Epidermal melanocyte (primary cell): ENCODE measurements around the gene DNTTIP2.
"Not testable (repeated sequence)": the region's sequence is repeated elsewhere in the genome, so short reads cannot be mapped to it uniquely, and the experiment has no call there.

Experiments used
- DNase-seq: peaks from one replicate; pipeline ENCODE4 v3.0.0; 2011; ENCODE audit warnings: low spot score; ENCODE audit not compliant: insufficient read length

DNTTIP2 gene, protein sequence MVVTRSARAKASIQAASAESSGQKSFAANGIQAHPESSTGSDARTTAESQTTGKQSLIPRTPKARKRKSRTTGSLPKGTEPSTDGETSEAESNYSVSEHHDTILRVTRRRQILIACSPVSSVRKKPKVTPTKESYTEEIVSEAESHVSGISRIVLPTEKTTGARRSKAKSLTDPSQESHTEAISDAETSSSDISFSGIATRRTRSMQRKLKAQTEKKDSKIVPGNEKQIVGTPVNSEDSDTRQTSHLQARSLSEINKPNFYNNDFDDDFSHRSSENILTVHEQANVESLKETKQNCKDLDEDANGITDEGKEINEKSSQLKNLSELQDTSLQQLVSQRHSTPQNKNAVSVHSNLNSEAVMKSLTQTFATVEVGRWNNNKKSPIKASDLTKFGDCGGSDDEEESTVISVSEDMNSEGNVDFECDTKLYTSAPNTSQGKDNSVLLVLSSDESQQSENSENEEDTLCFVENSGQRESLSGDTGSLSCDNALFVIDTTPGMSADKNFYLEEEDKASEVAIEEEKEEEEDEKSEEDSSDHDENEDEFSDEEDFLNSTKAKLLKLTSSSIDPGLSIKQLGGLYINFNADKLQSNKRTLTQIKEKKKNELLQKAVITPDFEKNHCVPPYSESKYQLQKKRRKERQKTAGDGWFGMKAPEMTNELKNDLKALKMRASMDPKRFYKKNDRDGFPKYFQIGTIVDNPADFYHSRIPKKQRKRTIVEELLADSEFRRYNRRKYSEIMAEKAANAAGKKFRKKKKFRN

DNA sequence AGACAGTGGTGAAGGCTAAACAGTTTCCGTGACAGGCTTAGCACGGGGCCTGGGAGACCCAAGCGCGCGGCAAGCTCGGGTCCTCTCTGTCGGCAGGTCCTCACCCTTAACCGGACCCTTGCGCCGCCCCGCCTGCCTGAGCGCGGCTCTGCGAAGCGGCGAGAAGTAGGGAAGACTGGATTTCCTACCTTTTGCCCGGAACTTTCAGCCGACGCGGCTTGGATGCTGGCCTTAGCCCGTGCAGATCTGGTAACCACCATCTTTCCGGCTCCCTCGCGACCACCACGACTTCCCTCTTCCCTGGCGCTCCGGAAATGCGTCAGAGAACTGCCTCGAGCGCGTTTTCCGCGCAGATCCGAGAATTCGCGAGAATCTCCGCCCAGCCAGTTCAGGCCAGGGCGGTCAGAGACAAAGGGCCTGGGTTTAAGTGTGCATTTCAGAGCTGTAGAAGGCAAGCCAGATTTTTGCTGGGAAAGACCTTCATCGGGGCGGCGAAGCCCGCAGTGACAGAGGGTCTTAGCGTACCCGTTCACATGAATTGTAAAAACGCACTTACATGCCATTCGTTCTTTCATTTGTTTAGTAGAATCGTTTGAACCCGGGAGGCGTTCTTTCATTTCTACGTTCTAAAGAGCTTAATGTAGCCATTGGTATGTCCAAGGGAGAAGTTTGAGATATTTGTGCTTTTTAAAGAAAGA, at the start of gene DNTTIP2:
DNTTIP2 (minus strand) TSS at position 318 of the 698 bp plus-strand sequence; CDS start at position 260, 58 bp downstream.
- peak; percentile 90 for DNase-seq

DNA sequence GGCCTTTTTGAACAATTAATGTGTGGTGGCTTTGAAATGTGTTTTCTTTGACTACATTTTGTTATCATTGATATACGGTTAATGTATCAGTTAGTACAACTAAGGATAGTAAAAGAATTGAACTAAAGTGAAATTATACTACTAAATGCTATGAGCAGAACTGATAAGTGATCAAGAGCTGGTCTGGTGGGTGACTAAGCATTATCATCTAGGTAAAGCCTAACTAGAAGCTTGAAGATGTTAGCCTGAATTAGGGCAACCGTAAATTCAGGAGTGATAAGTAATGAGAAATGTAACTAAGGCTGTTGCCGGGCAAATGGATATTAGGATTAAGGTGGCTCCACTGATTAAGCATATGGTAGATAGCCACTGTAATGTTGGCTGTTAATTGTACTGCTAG, 46.2 kb upstream of the DNTTIP2 start:
- no peak for DNase-seq

DNA sequence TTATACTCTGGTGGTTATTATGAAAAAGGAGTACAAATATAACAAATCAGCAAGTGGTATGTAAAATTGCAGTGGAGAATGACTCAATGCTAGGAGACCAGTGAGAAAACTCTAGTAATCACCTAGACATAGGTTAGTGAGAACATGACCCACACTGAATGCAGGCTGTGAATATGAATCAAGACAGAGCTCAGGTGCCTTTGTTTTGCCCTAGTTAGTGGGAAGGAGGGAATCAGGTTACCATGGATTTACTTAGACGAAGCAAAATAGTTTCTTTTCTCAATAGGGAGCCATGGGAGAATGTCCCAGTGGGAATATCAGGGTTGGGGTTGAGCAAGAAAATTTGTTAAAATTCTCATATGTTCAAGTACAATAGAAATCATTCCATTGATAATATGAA, 40.8 kb upstream of the DNTTIP2 start:
- DNase-seq, result no peak

DNA sequence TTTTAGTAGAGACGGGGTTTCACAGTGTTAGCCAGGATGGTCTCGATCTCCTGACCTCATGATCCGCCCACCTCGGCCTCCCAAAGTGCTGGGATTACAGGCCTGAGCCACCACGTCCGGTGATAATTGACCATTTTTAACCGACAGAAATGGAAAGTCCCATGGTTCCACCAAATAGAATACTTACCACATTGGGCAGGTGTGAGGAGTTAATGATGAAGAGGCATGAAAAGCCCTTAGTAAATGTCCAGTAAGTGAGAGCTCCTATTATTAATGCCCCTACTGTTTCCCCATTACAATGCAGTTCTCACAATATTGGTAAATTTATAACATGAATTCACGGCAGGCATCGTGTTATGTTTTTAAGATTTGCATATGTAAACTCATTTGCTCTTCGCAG, 38.3 kb upstream of the DNTTIP2 start:
- no peak for DNase-seq

DNA sequence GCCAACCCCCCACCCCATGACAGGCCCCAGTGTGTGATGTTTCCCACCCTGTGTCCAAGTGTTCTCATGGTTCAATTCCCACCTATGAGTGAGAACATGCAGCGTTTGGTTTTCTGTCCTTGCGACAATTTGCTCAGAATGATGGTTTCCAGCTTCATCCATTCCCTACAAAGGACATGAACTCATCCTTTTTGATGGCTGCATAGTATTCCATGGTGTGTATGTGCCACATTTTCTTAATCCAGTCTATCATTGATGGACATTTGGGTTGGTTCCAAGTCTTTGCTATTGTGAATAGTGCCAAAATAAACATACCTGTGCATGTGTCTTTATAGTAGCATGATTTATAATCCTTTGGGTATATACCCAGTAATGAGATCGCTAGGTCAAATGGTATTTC, 31.9 kb upstream of the DNTTIP2 start:
- DNase-seq, result not testable (repeated sequence)

DNA sequence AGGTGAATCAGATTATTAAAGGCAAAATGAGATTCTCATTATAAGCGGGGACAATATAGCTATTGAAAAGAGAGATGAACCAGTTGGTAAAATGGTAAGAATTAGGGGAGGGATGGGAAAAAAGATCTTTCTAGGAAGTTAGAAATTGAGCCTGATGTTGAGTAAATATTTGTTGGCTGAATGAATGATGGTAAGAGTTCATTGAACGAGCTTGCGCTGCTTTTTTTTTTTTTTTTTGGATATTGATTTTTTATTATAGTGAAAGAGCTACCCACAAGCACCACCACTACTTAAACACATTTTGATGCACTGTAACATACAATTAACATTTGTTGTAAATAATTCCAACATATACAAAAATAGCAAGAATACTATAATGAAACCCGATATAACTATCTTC, 31.3 kb upstream of the DNTTIP2 start:
- no peak for DNase-seq

DNA sequence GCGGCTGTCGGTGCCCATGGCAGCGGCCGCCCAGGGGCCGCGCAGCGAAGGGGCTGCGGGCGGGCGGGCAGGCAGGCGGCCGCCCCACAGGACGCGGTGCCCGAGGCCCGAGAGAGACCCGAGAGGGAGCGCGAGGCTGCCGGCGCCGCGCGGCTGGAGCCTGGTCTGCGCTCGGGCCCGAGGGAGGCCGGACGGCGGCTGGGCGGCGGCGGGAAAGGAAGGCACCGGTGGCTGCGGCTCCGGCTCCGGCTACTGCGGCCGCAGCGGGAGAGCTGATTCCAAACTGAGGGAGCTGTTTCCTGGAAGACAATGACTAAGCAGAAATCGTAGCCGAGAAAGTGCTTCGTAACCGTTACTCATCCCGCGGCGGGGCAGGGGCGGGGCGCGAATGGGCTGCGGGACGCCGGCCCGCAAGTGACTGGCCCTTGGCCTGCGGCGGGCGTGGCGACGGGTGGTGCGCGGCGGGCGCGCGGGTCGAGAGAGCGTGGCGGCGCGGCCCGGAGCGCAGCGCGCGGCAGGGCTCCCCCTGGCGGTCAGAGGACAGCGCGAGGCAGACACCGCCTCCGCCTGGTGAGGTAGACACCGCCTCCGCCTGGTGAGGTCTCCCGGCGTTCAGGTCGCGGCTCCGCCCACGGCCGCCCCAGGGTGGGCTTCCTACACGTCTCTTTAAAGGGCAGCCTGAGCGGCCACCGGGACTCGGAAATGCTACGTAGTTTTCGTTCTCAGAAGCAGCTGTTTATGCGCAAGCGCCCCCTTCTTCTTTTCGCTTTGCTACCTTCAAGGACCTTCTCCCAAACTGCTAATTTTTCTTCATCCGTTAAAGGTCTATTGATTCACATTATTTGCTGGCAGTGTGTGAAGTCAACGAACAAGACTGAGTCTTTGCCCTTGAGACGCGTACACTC, 30.4 kb upstream of the DNTTIP2 start, which contains the start of gene GCLM:
GCLM (minus strand) TSS at position 285 of the 905 bp plus-strand sequence; CDS start at position 18, 267 bp downstream.
- peak; percentile 84 for DNase-seq

DNA sequence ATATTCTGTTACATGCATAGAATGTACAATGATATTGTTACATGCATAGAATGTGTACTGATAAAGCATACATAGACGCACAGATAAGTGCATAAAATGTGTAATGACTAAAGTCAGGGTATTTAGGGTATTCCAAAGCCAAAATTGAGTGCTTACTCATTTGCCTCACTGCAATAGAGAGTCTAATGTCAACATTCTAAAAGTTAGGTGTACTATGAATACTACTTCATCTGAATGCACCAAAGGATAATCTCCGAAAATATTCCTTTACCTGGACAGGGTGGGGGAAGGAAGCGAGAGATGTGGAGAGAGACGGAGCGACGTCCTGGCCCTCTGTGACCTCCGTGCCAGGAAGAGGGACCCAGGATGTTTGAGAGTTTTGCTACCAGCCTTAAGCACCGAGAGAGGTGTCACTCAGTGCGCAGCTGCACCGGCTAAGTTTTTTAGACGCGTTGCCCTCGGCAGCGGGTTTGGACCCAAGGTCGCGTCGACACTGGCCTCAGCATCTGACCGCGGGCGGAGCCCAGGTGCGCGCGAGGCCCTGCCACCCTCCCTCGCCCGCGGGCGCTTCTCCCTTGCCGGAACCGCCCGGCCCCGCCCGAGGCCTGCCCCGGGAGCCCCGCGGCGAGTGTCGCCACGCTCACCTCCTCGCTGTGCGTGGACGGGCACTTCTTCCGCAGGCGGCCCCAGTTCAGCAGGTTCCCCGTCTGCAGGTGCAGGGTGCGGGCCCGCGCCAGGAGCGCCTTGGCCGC, 29.6 kb upstream of the DNTTIP2 start:
- no peak for DNase-seq

DNA sequence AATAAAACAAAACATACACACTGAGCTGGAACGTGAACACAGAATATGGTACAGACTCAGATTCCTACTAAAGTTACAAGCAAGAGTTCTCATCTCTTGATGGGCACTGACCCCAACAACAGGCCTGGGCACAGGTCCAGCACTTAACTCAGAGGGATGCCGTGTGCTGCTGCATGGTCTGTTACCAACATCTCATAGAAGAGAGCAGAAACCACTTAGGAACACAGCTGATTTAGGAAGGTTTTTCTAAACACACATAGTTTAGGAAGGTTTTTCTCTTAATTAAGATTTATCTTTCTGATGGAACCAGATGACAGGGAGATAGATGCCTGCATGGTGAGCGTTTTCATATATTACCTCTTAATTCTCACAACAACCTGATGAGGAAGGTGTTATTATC, 28.7 kb upstream of the DNTTIP2 start:
- no peak for DNase-seq

DNA sequence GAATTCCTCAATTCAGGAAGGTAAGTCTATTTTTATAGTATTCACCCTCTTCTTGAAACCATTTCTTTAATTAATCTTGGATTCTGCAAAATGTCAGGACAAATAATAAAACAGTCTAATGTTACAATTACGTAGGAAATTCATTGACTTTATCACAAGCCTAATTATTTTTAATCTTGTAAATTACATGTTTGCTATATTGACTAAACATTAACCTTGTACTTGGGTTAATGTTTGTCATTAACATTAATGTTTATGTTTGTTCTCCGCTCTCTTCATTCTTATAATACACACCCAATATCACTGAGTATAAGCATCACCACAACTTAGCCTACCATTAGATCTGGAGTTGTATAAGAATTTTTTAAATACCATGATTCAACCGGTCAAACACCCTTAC, 27.5 kb upstream of the DNTTIP2 start:
- DNase-seq, result no peak

DNA sequence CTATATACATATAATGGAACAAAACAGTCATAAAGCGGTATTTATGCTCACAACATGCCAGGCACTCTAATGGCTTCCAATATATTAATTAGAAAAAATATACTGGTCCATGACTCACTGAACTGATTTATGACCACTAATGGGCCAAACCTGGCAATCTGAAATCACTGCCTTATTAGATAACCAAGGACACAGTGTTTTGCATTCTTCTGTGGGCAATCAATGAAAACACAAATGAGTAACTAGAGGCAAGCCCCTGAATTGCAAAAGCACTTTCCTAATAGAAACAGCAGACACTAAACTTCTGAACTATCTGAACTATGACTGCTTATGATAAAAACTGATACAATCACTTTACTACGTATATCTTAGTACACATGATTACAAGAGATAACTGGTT, 26.7 kb upstream of the DNTTIP2 start:
- no peak for DNase-seq

DNA sequence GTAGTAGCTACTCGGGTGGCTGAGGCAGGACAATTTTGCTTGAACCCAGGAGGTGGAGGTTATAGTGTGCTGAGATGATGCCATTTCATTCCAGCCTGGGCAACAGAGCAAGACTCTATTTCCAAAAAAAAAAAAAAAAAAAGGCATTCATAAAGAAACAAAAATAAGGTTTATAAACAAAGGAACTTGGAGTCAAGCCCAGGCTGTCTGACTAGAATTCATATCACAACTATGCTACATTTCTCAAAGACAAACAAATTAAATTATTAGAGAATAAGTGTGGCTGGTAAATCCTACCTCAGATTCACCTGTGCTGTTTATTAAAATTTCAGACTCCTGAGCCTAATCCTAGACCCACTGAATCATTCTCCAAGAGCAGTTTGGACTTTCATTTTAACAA, 26.0 kb upstream of the DNTTIP2 start:
- no peak for DNase-seq

DNA sequence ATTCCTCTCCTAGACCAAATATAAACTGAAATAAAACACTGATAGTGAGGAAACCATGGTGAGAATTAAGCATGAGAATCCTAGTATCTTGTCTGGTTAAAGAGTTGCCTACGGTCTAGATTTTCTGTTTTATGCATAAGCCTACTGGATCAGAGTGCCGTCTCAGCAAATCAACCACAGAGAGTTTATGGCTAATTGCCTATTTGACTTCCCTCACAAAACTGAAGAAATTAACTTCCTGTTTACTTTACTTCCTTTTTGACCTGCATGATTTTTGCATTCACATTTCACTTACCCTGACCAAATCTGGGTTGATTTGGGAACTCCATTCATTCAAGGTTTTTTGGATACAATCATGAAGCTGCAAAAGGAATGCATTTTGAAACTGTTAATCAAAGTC, 25.2 kb upstream of the DNTTIP2 start:
- peak; percentile 15 for DNase-seq

DNA sequence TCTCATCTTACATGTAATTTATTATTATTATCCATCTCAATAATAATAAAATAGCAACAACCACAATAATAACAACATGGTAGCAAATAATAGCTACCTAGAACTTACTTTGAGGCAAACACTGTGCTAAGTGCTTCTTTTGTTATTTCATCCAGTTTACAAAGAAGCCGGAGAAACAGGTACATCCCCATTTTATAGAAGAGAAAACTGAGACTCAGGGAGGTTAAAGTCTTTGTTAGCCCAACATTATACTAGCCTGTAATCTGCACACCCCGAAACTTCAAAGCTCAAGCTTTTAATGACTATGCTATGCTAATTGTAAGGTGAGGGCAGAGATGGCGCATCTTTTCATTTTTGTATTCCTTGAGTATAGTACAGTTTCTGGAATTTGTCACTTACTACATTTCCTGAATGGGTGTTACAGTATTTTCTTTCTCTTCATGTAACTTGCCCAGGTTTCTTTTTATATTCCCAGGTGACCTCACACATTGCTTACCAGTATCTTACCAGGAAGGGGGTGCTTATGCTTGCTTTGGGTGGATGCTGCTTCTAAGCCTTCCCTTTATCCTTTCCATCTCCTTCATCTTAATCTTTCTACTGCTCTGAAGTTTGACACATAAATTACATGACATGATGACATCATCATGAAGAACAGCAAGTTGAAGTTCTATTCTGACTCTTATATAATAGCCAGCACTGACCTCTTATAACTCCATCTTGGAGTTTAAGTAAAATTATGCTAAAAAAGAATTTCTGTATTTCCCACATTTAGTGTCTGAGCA, 21.9 kb upstream of the DNTTIP2 start:
- no peak for DNase-seq

DNA sequence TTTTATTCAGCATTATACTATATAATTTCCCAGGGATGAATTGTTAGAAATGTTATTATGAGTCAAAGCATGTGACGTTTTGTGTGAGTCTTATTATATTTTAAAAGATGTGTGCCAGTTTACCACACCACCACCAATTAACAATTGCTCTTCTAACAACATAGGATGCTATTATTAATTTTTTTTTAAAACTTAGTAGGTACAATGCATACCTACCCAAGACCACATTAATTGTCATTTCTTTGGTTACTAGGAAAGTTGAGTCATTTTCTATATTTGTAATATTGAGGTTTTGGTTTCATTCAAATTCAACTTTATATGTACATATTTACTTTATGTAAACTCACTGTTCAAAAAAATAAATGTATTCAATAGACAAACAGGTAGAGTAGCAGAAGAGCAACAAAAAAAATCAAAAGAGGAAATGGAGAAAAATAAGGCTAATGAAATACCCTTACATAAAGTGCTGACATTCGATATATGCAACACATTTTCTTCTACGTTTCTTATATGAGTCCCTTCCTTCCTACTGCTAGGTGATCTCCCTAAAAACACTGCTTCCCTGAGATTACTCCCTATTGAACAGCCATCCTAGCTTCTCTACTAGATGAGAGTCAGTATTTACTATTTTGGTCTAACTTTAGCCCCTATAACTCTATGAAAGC, 20.7 kb upstream of the DNTTIP2 start:
- DNase-seq, result no peak

DNA sequence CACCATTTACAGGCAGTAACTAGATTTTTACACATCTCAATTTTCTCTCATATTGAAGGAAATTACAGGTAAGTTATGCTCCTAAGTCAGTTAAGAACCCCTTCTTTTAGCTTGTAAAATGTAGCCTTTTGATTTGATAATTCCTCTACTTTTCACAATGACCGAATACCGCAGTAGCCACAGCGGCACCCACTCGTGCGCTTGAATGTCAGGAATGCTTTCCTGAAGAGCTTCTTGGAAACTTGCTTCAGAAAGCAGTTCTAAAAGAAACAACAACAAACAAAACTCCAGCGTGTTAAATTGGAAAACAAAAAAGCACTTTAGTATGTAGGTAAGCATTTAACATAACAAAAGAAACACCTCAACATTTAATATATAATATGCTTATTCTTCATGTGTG, 9.9 kb upstream of the DNTTIP2 start:
- no peak for DNase-seq

DNA sequence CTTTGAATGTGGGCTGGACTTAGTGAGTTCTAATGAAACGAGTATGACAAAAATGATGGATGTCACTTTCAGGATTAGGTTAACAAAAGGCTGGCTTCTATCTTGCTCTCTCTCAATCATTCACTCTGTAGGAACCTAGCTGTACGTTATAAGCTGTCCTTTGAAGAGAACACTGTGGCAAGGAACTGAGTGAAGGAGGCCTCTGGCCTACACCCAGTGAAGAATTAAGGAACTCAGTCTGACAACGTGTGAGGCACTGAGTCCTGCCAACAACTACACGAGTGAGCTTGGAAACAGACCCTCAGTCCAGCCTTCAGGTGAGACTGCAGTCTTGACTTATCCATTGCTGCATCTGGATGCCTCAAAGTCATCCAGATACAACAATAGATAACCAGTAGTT, 3.3 kb upstream of the DNTTIP2 start:
- DNase-seq, result no peak

DNA sequence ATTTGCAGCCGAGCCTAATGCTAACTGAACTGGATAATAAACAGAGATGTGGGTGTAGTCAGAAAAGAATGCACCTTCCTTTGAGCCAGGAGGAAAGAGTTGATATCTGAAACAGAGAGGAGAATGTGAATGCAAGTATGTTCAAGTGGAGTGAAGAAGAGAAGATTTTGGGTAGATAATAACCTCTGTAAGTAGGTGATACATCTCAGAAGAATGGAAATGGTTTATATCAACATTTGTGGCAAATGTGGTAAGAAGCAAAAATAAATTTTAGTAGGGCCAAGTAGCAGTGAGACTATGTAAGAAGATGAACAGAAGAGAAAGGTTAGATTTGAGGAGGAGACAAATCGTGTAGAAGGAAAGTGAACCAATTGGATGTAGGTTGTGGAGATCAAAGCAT, 1.7 kb upstream of the DNTTIP2 start:
- DNase-seq, result no peak

DNA sequence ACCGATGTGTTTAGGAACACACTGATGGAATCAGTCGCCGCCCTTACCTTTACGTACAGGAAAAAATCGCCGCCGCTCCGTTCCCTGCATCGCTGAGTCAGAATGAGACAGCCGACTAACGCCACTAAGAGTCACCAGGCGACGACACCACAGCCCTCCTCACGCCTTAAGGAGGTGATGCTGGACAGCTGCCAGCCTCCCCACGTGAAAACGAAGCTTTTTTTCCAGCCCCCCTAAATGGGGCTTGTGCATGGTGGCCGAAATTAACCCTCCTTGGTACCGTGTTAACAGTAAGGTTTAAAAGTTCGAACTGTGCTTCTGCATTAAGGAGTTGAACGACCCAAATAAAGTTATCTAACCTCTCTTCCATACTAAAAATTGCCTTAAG, 511 bp downstream of the DNTTIP2 start:
- no peak for DNase-seq
